ENCODE data around the gene FAM171A1.

Gene FAM171A1

GRCh38 chr10:15244635-15245197 is 126.4 kb downstream of the FAM171A1 start:
- DNase-seq (ENCODE audit: low read depth), result no peak

DNA sequence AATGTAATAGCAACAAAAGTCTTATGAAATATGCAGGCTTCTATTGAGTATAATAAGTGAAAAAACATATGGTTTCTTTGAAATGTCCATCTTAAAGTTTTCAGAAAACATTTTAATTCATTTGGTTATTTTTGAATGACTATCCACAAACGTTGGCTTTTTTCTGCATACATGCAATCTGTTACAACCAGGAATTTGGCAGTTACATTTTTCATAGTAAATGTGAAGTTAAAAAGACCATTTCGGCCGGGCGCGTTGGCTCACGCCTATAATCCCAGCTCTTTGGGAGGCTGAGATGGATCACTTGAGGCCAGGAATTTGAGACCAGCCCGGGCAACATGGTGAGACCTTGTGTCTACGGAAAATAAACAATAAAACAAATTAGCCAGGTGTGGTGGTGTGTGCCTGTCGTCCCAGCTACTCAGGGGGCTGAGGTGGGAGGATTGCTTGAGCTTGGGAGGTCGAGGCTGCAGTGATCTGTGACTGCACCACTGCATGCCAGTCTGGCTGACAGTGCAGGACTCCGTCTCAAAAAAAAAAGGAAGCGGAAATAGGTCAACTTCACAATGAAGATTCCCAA is 128.7 kb downstream of the FAM171A1 start:
- DNase-seq (ENCODE audit: low read depth), result no peak

DNA sequence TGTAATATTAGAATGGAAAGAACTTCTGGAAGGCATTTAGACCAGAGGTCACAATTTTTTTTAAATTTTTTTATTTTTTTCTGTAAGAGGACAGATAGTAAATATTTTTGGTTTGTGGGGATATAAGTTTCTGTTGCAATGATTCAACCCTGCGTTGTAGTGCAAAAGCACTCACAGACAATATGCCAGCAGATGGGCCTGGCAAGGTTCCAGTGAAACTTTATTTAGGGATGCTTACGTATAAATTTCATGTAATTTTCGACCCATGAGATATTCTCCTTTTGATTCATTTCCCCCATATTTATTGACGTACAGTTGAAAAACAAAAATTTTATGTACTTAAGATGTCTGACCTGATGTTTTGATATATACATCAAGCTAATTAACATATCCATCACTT is 129.8 kb downstream of the FAM171A1 start:
- DNase-seq (ENCODE audit: low read depth), result no peak

DNA sequence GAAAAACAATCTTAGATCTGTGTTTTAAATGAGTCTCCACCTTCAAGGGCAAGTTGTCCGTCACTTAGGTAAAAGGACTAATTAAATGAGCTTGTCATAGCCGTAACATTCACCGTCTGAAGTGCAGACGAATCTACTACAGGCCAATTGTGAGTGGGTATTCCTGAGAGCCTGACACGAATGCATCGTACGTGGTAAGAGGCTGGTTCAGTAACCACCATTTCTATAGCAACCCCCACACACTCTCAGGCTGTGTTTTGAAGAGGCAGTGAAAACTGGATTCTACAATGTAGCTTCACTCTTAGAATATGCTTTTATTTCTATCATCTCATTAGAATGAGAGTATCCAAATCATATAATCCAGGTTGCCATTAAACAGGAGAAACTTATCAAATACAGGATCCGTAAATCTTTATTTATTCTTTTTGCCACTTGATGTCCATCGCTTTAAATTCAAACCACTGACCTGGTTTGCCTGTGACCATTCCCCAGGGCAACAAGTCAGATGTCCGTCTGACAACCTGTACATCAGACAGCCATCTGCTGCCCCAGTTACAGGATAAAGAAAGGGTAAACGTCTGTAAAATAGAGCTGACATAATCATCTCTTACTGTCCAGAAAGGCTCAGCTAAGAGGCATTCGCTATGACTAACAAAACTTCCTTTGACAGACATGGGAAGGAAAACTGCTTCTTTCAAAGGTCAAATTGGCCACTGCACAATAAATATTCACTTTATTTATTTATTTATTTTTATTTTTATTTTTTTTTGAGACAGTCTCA is 132.3 kb downstream of the FAM171A1 start:
- DNase-seq (ENCODE audit: low read depth), result no peak

GRCh38 chr10:15237351-15237750 is 133.7 kb downstream of the FAM171A1 start:
- DNase-seq (ENCODE audit: low read depth), result no peak

DNA sequence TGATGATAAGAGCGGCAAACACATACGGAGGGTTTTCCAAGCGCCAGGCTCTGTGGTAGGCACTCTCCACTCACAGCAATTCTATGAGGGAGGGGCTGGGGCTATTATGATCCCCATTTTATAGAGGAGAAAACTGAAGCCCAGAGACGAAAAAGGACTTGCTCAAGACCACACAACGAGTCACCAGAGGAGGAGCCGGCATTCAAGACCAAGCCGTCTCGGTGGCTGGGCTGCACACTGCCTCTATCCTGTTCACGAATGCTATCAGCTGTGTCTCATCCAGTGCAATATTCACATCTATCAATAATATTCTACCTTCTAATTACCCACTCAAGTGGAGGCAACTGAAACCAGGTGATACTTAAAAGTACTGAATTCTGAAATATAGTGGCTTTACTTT is 134.7 kb downstream of the FAM171A1 start:
- DNase-seq (ENCODE audit: low read depth), result no peak

DNA sequence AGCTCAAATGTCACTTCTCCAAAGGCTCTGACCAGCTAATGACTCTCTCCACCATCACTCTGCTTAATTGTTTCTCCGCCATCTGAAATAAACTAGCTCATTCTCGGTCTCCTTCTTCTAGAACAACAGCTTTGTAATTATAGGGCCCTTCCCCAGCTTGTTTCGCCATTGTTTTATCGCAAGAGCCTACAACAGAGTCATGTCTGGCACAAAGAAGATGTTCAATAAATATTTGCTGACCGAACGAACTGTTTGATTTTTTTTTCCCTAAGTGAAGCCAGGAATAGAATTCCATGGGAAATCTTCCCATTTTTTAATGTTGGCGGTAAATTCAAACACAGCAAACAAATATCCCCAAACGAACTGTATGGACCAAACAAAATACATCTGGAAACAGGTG is 138.8 kb downstream of the FAM171A1 start:
- no peak for DNase-seq (ENCODE audit: low read depth)

- DNase-seq (ENCODE audit: low read depth), result no peak
Observed at GRCh38 chr10:15231426-15231825, 139.7 kb downstream of the FAM171A1 start.

GRCh38 chr10:15230257-15230656 is 140.8 kb downstream of the FAM171A1 start:
- no peak for DNase-seq (ENCODE audit: low read depth)

- DNase-seq (ENCODE audit: low read depth), result no peak
Observed at GRCh38 chr10:15229268-15229667, 141.8 kb downstream of the FAM171A1 start.

GRCh38 chr10:15228426-15228825 is 142.7 kb downstream of the FAM171A1 start:
- DNase-seq (ENCODE audit: low read depth), result no peak

DNA sequence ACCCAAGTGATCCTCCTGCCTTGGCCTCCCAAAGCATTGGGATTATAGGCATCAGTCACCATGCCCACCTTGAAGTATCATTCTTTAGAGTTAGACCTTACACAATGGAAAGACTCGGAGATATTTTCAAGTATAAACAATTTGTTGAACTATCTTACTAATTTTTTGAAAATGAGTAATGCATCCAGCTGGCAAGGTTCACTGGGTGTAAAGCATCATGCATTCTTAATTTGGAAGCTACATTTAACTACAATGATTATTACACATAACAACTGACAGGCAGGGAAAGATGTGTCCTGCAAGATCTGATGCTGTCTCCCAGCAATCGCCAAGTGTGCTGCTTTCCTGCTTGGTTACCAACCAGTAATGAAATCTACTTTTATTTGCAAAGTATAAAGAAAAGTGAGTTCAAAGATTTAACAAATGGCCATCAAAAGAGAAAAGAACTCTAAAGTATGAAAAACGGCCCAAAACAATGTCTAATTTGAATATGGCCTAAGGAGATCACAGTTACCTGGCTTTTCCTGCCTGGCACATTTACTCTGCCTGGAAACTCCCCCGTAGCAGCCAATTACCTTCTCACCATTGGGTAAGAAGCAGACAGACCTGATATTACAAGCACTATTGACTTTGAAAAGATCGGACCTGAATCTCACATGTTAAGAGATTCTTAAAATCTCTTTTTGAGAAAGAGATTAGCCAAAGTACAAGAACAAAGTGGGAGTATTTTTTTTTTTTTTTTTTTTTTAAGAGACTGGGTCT is 143.3 kb downstream of the FAM171A1 start:
- DNase-seq (ENCODE audit: low read depth), result no peak

- DNase-seq (ENCODE audit: low read depth), result no peak
Observed at GRCh38 chr10:15225511-15225910, 145.6 kb downstream of the FAM171A1 start.

GRCh38 chr10:15224948-15225347 is 146.1 kb downstream of the FAM171A1 start:
- DNase-seq (ENCODE audit: low read depth), result no peak

DNA sequence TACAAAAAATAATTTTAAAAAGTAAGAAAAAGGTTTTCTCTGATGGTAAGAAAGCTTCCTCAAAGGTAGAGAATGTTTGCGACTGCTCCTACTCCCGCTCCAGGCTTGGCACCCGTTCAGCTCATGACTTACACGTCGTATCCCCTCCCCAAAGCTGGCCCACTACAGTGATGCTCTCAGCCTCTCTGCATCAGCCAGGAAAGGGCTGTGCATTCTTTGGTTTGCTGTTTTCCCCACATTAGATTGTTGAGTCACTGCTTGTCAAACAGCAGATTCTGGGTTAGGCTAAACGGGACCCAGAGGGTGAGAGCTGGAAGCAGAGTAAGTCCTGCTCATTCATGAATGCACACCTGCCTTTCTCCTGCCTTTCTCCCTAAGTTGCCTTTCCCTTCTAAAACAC is 147.9 kb downstream of the FAM171A1 start:
- DNase-seq (ENCODE audit: low read depth), result no peak

DNA sequence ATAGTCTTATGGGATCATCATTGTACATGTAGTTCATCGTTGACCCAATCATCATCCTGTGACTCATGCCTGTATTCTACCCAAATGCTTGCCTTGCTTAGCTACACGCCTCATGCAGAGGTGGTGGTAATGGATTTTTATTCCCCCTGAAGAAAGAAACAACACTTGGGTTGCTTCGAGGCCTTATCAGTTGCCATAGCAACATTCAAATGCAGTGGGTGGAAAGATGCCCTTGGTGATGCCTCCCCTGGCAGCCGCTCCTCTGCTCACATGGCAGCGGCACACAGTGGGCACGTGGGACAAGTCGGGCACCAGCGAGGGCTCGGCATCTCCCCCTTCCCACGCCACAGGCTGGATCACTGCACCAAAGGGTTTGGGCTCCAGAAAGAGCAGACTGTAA is 148.6 kb downstream of the FAM171A1 start:
- no peak for DNase-seq (ENCODE audit: low read depth)

DNA sequence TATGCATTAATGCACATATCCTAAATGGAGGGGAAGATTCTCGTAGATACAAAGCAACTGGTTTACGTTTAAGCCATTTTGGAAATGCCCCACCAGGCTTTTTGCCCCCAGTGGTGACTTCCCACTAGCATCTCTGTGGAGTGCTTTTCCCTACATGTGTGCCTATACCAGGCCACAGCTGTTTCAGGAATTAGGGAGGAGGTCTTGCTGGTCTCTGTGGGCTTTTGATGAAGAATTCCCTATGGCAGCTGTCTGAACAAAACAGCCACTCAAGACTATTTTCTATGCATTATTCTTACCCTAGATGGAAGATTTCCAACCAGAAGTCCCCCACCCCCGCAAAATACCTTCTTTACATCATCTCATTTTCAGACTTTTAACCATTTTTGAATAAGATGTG is 150.6 kb downstream of the FAM171A1 start:
- no peak for DNase-seq (ENCODE audit: low read depth)

DNA sequence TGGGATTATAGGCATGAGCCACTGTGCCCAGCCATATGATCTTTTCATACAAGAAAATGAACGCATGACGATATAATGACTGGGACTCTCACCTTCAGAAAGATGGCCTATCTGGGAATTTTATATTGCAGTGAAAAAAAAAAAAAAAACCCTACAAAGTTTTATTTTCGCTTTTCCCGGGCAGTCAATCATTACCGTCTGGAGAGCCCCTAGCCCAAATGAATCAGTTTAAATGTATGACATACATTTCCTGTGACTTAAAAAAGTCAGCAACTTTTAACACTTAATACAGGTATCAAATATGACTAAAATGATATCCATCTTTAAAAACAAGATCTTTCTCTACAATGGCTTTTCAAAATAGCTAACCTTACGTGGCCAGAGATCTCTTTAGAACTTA is 154.4 kb downstream of the FAM171A1 start:
- DNase-seq (ENCODE audit: low read depth), result no peak

DNA sequence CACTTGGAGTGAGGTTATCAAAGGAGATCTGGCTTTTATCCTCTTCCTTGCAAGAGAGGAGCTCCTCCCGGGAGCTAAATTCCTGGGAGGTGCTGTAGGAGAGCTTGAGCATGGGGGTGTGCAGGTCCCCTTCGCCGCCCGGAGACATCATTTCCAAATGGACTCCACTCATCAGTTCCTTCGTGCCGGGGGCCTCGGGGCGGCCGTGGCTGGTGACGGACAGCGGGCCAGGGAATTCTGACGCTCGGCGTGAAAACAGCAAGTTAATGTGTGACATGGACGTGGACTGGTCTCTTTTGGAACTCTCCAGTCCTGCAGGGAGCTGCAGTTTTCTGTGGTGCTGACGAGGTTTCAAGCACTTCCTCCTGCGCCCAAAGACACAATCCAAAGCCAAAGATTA is 156.9 kb downstream of the FAM171A1 start:
- no peak for DNase-seq (ENCODE audit: low read depth)

GRCh38 chr10:15213461-15213861 is 157.6 kb downstream of the FAM171A1 start:
- no peak for DNase-seq (ENCODE audit: low read depth)

GRCh38 chr10:15211464-15211979 is 159.6 kb downstream of the FAM171A1 start:
- DNase-seq (ENCODE audit: low read depth), result peak; percentile 57

GRCh38 chr10:15210521-15210920 is 160.6 kb downstream of the FAM171A1 start:
- no peak for DNase-seq (ENCODE audit: low read depth)
